CD4-positive, alpha-beta T cell (primary cell): ENCODE data around the gene B3GALT2. TPM values are rescaled to one million over a fixed set of nuclear protein-coding genes. Genes with fewer than 3 reads are reported as not detected.
A peak's percentile ranks its signal among the peaks of the same experiment; 100 is the strongest.
"Not testable (repeated sequence)": the region's sequence is repeated elsewhere in the genome, so short reads cannot be mapped to it uniquely, and the experiment has no call there.

Experiments used
- ATAC-seq: fragments of 200-7000 bp; cut with Tn5 transposase; one replicate; pipeline ENCODE4 v1.10.0; 2022; ENCODE audit warnings: mild to moderate bottlenecking; ENCODE audit not compliant: poor library complexity
- CTCF ChIA-PET: fragments of 350-600 bp; sonication (Branson Sonifier 250); formaldehyde crosslinking; loops from one replicate; lab custom pipeline; 2021; ENCODE audit warnings: antibody characterized with exemption, inconsistent platforms; lab: Charles Lee
- POLR2A ChIA-PET: fragments of 350-600 bp; sonication (Branson Sonifier 250); formaldehyde crosslinking; loops from one replicate; lab custom pipeline; 2021; ENCODE audit warnings: antibody characterized with exemption, inconsistent platforms; lab: Charles Lee
- DNase-seq, 14 experiments: peaks; one replicate each; pipeline ENCODE4 v3.0.0-alpha.2; 2013 to 2020; ENCODE audit warnings: mixed read lengths in 2 of 14
- H3K27ac ChIP-seq, 2 donors: one replicate each; pipeline versions ENCODE4 v1.5.1 to v1.7.0; 2013; ENCODE audit warnings: low read length in 2 of 2, low read depth in 1 of 2, mild to moderate bottlenecking in 1 of 2
- H3K27me3 ChIP-seq, 2 experiments: 1 replicate in 1 of 2; 2 replicates in 1 of 2; pipeline versions ENCODE4 v1.6.1 to v1.7.0; 2013; ENCODE audit warnings: low read length in 2 of 2, control low read depth in 1 of 2, mild to moderate bottlenecking in 1 of 2, moderate library complexity in 1 of 2; ENCODE audit not compliant: insufficient read depth in 2 of 2, control insufficient read depth in 1 of 2
- H3K36me3 ChIP-seq: one replicate; pipeline ENCODE4 v1.6.1; 2013; ENCODE audit warnings: low read length, control low read depth; ENCODE audit not compliant: insufficient read depth
- H3K4me1 ChIP-seq: one replicate; pipeline ENCODE4 v1.6.1; 2013; ENCODE audit warnings: low read length, control low read depth; ENCODE audit not compliant: insufficient read depth
- H3K4me3 ChIP-seq: one replicate; pipeline ENCODE4 v1.5.1; 2013; ENCODE audit warnings: mild to moderate bottlenecking, low read length, moderate library complexity
- H3K9me3 ChIP-seq, 2 experiments: 1 replicate in 1 of 2; 2 replicates in 1 of 2; pipeline versions ENCODE4 v1.6.1 to v1.7.0; 2013; ENCODE audit warnings: low read length in 2 of 2, mild to moderate bottlenecking in 2 of 2, control low read depth in 1 of 2, moderate library complexity in 1 of 2; ENCODE audit not compliant: control insufficient read depth in 1 of 2, insufficient read depth in 1 of 2
- H3K27ac Mint-ChIP-seq: one replicate; pipeline ENCODE4 v1.8.0; 2020; ENCODE audit warnings: mixed read lengths
- H3K27me3 Mint-ChIP-seq: one replicate; pipeline ENCODE4 v1.8.0; 2021; ENCODE audit warnings: mixed read lengths
- H3K36me3 Mint-ChIP-seq: one replicate; pipeline ENCODE4 v1.8.0; 2021; ENCODE audit warnings: low read depth, mixed read lengths
- H3K4me1 Mint-ChIP-seq: one replicate; pipeline ENCODE4 v1.8.0; 2021; ENCODE audit warnings: low read depth, mixed read lengths
- H3K4me3 Mint-ChIP-seq: one replicate; pipeline ENCODE4 v1.8.0; 2020; ENCODE audit warnings: mild to moderate bottlenecking, mixed read lengths
- H3K9me3 Mint-ChIP-seq: one replicate; pipeline ENCODE4 v1.8.0; 2020; ENCODE audit warnings: mixed read lengths
- CTCF ChIP-seq: fragments of 200-600 bp; IDR thresholded peaks from one replicate; pipeline ENCODE4 v1.8.0; 2022; ENCODE audit warnings: antibody characterized with exemption, mild to moderate bottlenecking
- intact Hi-C, 2 experiments: fragments of 100-400 bp; cut with DNase I in 1 of 2; cut with micrococcal nuclease in 1 of 2; formaldehyde crosslinking; loops; one replicate each; pipeline versions ENCODE4 v1.15.1 to v1.9.0; 2023 to 2025; cut with DNase I, micrococcal nuclease
- polyA plus RNA-seq, 2 donors: library from polyadenylated mRNA; unstranded; fragments of 120-200 nt; gene quantifications; one replicate each; pipeline ENCODE4 v1.2.1, GENCODE V29; 2013
- total RNA-seq, 174 experiments: library from RNA in 2 of 174; stranded (reverse) in 2 of 174; gene quantifications; one replicate each; pipeline ENCODE4 v1.2.3 and lab custom pipeline; 2021 to 2026

B3GALT2 gene
- total RNA-seq = under 1 TPM; 0.22 to 0.25 TPM
- polyA plus RNA-seq (2013, experiment 1 of 2) = 4.4 TPM
- 2.9 TPM for polyA plus RNA-seq (2013, experiment 2 of 2)
- total RNA-seq (lab: John Stamatoyannopoulos, UW) = 0 to 51.4 (median 6.2) reads per million in 172 experiments

GRCh38 chr1:193185901-193186731 is at the start of gene B3GALT2:
Gene B3GALT2 (minus strand): TSS chr1:193186613. CDS start chr1:193181562, 5,051 bp downstream.
- no peaks in the 10 kb centered on the region for H3K27me3 ChIP-seq
- ATAC-seq = peak; percentile 79
- no peak for TF ChIP-seq CTCF
- ChIA-PET CTCF (interaction anchor here (0.9 kb wide), 1 partner anchor 566 kb away, joined by 3 read pairs; no protein-coding TSS in a partner anchor), POLR2A (interaction anchor here (0.6 to 2.6 kb wide), 10 partner anchors 63 to 1111 kb away, joined by 3 to 7 read pairs (median 4); no protein-coding TSS in a partner anchor)
- intact Hi-C loops = loop anchor here in 1 of 2 experiments (5.0 to 10.0 kb wide), 3 partner anchors 221 to 979 kb away; no protein-coding TSS in a partner anchor
- H3K27ac Mint-ChIP-seq = peak within 1 kb of the TSS; percentile 47
- H3K9me3 ChIP-seq = no peaks in the 10 kb centered on the region
- peak within 1 kb of the TSS in 1 of 2 donors; percentile 26 for H3K27ac ChIP-seq
- peaks cover 2% of the 10 kb centered on the region for H3K9me3 Mint-ChIP-seq
- H3K36me3 ChIP-seq = no peaks in the 10 kb centered on the region
- H3K4me3 ChIP-seq = peak within 1 kb of the TSS; percentile 43
- peaks cover 7% of the 10 kb centered on the region for H3K4me1 ChIP-seq
- peak in 5 of 14 experiments; percentile 9 to 63 (median 52) for DNase-seq
- H3K36me3 Mint-ChIP-seq = peaks cover 15% of the 10 kb centered on the region
- H3K4me3 Mint-ChIP-seq = peak within 1 kb of the TSS; percentile 78
- peaks cover 92% of the 10 kb centered on the region for H3K4me1 Mint-ChIP-seq
- no peaks in the 10 kb centered on the region for H3K27me3 Mint-ChIP-seq

GRCh38 chr1:193234530-193234929 is 48.1 kb upstream of the B3GALT2 start:
- DNase-seq (no peak), ATAC-seq (no peak)
- Histone ChIP-seq H3K9me3 (peaks cover 0 to 4% of the 10 kb centered on the region in 2 experiments), H3K4me3 (no peak overlapping the region), H3K27me3 (no peaks in the 10 kb centered on the region), H3K4me1 (no peaks in the 10 kb centered on the region), H3K27ac (no peak overlapping the region), H3K36me3 (peaks cover 49% of the 10 kb centered on the region)
- ChIA-PET POLR2A (no interaction called here), CTCF (no interaction called here)
- H3K27ac Mint-ChIP-seq = no peak overlapping the region
- no peak for TF ChIP-seq CTCF
- H3K36me3 Mint-ChIP-seq = peaks cover 66% of the 10 kb centered on the region
- H3K4me3 Mint-ChIP-seq = no peak overlapping the region
- intact Hi-C loops = no loop called here
- no peaks in the 10 kb centered on the region for H3K27me3 Mint-ChIP-seq
- no peaks in the 10 kb centered on the region for H3K9me3 Mint-ChIP-seq
- peaks cover 13% of the 10 kb centered on the region for H3K4me1 Mint-ChIP-seq

GRCh38 chr1:193231146-193231545 is 44.7 kb upstream of the B3GALT2 start:
- ATAC-seq, H3K9me3 Mint-ChIP-seq, DNase-seq, H3K4me1 ChIP-seq, H3K27ac Mint-ChIP-seq, H3K4me3 ChIP-seq, intact Hi-C loops, H3K27me3 Mint-ChIP-seq, CTCF ChIA-PET, H3K4me3 Mint-ChIP-seq, H3K27me3 ChIP-seq, H3K27ac ChIP-seq, POLR2A ChIA-PET, H3K9me3 ChIP-seq: not testable (repeated sequence)
- Mint-ChIP-seq H3K36me3 (peaks cover 61% of the 10 kb centered on the region), H3K4me1 (peaks cover 19% of the 10 kb centered on the region)
- peaks cover 21% of the 10 kb centered on the region for H3K36me3 ChIP-seq
